HG03095 (cell line): Measurements from ENCODE around the gene FUS.

Experiments used
- ATAC-seq: cut with Tn5 transposase; IDR thresholded peaks from one replicate; pipeline ENCODE4 v1.9.1; 2021; ENCODE audit warnings: moderate library complexity; ENCODE audit not compliant: unreplicated experiment

Gene FUS

DNA sequence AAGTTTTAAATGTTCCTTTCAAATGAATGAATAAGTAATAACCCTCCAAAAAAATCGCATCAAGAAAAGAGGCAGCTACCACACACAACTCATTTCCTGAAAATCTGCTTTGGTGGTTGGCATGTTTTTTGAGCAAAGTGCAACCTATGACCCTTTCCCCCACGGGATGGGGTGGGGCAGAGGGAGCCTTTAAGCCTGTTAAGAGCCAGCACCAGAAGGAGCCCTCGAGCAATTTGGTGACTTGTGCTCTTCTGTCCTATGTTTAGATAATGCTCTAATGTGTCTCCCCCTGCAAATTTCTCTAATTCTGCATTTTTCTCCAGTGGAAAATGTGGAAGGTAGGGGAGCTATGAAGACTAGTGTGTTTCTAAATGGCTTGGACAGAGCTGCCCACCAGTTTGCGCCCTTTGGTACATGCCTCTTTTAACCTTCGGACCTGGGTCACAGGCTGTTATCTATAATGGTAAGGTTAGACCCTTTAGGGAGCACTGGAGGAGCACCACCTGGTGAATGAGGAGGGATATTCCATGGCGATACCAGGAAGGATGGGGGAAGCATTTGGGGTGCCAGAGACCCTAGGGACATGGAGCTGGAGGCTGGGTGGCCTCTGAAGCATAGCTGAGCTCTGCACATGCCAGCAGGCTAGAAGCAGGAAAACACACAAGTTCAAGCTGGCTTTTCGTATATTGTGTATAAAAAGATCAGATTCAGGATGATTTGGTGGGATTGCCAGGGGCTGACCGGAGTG lies 21.1 kb downstream of the FUS start:
- no peak for ATAC-seq

DNA sequence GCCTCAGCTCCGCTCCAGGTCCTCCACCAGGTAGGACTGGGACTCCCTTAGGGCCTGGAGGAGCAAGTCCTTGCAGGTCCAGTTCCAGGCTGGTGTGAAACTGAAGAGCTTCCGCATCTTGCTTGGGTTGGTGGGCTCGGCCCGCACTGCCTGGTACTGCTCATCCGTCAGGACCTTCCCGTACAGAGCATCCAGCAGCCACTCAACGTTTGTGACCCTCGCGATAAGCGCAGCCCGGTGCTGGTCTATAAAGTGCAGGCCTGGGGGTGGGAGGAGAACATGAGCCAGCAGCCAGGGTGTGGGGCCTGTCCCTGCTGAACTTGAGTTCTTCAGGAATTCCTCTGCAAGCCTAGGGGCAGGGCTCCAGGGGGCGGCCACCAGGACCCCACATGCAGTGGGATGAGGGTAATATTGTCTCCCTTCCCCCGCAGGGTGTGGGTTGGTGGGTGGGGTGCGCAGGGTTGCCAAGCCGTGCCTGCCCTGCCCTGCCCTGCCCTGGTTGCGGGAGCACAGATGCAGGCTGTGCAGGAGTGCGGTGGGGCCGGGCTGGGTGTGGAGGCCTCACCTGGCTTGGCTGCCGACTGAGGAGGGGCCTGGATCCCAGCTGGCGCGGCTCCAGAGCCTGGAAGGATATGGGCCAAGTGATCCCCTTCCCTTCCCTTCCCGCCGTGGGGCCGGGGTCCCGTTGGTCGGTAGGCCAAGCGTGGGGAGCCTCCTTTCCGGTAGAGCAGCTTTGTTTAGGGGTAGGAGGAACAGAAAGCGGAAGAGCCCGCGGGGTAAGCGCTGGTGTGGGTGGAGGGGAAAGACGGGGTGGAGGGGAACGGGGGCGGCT lies 21.9 kb downstream of the FUS start:
- ATAC-seq: peak; percentile 55

DNA sequence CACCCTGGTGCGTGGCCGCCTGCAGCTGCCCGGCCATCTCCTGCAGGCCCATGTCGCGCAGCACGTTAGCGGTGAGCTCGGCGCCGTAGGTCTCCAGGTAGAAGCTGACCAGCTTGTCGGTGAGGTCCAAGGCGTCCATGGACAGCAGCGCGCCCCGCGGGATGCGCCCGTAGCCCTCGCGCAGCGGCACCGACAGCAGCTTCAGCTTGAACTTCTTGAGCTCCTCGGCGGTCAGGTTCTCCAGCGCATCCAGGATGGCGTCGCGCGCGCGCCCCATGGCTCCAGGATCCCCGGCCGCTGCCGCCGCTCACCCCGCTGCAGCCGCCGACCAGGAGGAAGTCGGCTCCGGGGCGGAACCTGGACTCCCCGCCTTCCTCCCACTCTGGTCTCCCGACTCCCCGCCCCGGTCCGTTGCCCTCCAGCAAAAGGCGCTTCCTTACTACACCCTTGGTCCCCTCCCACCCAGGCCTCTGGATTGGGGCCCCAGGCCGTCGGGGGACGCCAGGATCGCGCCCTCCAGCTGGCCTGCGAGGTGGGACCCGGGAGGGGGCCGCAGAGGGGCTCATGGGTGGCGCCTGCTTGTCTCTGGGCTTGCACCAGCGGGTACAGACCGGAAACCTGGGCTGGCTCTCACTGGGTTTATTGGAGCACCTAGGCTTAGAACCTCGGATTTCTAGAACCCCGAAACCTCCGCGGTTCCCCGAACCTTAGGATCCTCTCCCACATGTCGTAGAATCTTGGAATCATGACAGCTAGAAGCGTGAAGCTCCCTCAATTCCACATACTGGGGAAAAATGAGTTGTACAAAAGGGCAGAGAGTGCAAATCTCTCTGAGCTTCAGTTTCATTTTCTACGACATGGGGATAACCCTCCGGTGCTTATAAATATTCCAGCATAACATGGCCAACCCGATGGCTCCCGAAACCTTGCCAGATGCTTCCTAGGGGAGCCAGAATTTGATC lies 22.8 kb downstream of the FUS start, which contains the start of gene PYCARD:
Gene PYCARD, minus strand, starts transcription at position 347 of the 962 bp plus-strand sequence. Its CDS starts 70 bp downstream, at position 277.
- ATAC-seq: peak; percentile 26

DNA sequence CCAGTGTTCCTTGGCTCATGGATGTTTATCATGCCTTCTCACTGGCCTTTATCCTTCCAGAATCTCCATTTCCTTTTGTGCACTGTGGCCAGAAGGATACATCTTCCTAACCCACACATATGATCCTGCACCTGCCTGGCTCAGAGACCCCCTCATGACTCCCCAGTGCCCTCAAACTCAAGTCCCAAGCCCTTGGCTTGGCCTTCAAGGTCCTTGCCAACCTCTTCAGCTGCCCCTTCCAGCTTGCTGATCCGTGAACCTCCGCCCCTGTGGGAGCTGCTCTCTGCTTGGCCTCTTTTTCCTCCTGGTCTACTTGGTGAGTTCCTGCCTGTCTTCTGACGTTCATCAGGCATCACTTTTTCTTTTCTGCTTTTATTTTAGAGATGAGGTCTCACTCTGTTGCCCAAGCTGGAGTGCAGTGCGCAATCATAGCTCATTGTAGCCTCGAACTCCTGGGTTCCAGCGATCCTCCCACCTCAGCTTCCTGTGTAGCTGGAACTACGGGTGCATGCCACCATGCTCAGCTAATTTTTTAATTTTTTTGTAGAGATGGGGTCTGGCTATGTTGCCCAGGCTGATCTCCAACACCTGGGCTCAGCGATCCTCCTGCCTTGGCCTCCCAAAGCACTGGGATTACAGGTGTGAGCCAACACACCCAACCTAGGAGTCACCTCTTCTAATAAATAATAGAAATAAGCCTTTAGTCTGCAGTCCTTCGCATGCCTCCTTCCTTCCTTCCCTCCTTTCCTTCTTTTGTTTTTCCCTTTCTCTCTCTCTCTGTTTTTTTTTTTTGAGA lies 25.1 kb downstream of the FUS start:
- ATAC-seq: no peak

DNA sequence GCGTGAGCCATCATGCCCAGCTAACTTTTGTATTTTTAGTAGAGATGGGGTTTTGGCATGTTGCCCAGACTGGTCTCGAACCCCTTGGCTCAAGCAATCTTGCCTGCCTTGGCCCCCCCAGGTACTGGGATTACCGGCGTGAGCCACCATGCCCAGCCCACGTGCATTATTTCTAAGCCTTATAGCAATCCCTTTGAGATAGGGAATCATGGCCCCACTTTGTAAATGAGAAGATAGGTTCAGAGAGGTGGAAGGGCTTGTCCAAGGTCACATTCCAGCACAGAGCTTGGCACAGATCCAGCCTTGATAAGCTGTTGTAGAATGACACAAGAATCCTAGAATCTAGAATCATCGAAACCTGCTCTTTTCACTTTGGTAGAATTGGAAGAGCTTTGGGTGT lies 26.8 kb downstream of the FUS start:
- no peak for ATAC-seq

DNA sequence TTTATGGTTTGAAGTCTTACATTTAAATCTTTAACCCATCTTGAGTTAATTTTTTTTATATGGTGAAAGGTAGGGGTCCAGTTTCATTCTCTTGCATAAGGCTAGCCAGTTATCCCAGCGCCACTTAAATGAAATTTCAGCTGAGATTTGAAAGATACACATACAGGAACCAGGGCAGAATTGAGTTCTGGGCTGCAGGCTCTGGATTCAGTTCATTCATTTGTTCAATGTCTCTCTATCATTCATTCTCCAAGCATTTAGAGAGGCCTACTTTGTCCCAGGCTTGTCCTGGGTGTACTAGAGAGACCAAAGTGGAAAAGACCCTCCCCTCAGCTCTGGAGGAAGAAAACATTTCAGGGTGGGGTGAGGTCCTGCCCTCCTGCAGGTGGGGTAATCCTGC lies 33.4 kb downstream of the FUS start:
- no peak for ATAC-seq

DNA sequence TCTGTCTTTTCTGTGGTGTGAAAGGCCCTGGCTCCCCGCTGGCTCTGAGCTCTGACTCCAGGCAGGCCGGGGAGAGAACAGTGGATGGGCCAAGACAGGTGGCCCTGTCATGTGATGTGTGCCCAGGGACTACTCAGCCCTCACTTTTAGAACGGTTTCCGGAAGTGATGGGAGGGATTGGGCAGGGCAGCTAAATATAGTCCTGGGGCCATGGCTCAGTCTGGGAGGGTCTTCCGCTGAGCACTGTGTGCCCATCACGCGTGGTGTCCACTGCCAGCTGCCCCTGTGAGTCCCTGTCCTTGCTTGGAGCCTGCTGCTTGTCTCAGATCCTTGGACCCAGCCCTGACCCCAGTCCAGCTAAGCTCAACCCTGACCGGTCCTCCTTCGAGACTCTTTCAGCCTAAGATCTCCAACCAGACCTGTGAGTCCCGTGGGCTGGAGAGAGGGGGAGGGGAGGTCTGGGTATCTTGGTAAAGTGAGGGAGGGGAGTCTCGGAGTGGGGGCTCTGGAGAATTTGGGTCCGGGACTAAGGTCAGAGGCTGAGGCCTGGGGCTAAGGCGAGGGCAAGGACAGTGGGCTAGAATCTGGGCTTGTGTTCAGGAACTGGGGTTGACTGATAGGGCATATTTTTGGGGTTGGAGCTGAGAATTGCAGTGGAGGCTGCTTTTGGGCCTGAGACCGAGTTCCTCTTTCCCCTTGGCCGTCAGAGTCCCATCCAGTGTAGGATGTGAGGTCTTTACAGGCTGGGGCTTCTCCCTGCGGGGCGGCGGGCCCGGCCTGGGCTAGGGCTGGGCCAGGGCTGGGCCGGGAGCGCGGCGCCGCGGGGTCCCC lies 34.2 kb downstream of the FUS start, which contains the start of gene TRIM72:
Gene TRIM72, plus strand, starts transcription at position 243 of the 831 bp plus-strand sequence. CDS start 620 bp downstream, outside the sequence.
- no peak for ATAC-seq

DNA sequence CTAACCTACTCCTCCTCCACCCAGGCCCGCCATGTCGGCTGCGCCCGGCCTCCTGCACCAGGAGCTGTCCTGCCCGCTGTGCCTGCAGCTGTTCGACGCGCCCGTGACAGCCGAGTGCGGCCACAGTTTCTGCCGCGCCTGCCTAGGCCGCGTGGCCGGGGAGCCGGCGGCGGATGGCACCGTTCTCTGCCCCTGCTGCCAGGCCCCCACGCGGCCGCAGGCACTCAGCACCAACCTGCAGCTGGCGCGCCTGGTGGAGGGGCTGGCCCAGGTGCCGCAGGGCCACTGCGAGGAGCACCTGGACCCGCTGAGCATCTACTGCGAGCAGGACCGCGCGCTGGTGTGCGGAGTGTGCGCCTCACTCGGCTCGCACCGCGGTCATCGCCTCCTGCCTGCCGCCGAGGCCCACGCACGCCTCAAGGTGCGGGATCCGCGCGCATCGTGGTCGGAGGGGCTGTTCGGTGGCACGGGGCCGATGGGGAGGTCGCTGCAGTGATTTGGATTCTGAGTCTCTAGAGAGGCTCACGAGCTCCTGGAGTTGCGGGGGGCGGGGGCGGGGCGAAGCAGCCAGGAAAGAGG lies 34.9 kb downstream of the FUS start:
- no peak for ATAC-seq

DNA sequence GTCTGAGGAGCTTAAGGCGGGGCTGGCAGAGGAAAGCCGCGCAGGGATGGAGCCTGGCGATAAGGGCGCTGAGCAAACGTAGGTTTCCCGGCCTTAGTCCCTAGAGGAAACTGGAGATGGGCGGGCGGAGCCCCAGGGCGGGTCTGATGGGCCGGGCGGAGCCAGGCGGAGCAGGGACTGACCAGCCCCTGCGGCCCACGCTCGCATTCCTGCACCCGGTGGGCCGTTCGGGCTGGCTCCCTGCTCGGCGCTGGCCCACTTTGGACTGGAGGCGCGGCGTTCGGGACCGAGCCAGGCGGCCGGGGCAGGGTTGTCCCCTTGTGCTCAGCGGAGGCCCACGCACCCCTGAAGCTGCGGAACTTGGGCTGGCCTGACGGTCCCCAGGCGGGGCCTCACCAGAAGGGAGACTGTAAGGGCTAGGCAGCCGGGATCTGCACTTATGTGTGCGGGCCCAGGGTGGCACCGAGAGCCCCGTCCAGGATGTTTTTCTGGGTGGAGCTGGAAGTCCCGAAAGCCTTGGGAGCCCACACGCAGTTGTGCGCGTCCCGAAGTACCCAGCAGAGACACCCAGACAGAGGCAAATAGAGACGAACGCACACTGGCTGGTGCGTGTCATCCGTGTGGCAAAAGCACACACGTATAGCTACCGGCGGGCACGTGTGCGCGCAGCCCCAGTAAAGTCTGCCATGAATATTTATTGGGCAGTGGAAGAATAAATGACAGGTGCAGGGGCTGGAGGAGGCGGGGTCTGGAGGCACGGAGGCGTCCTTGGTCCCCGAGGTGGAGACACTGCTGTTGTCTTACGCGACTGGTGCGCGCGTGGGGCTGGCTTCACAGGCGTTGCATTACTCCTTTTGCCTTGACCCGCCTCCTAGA lies 35.6 kb downstream of the FUS start:
- no peak for ATAC-seq

DNA sequence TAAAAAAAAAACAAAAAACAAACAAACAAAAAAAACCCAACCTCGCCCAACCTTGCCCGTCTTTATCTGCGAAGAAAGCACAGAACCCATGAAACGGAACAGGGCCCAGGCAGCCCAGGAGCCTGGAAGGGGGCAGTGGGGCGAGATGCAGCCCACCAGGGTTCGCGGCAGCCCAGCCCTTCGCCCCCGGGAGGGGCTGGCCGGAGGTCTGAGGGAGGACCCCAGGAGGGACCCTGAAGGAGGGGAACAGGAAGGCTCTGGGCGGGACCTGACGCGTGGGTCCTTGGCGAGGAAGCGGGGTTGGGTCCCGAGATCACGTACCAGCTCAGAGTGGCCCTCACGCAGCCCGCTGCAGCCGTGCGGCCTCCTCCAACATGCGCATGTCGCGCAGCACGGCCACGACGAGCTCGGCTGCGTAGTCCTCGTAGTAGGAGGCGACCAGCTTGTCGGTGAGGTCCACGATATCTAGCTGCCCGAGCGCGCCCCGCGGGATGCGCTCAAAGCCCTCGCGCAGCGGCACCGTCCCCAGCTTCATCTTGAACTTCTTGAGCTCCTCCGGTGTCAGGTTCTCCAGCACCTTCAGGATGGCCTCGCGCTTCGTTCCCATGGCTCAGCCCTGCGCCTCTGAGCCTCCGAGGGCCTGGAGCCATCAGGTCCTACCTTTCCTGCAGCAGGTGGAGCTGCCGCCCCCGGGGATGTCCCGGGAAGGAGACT lies 36.6 kb downstream of the FUS start, which contains the start of gene PYDC1:
Gene PYDC1, minus strand, starts transcription at position 714 of the 714 bp plus-strand sequence. Its CDS starts 107 bp downstream, at position 607.
- ATAC-seq: no peak

DNA sequence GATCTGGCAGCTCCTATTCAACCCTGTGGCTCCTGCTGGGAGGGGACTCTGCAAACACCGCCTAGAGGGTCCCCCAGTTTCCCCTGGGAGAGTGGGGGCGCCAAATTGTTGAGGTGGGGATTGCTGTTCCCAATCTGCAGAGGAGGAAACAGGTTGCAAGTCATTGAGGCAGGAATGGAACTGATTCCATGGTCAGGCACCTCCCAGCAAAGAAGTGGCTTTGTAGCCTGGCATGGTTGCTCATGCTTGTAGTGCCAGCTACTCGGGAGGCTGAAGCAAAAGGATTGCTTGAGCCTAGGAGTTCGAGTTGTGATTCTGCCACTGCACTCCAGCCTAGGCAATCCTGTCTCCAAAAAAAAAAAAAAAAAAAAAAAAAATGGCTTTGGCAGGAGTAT lies 37.2 kb downstream of the FUS start:
- no peak for ATAC-seq

DNA sequence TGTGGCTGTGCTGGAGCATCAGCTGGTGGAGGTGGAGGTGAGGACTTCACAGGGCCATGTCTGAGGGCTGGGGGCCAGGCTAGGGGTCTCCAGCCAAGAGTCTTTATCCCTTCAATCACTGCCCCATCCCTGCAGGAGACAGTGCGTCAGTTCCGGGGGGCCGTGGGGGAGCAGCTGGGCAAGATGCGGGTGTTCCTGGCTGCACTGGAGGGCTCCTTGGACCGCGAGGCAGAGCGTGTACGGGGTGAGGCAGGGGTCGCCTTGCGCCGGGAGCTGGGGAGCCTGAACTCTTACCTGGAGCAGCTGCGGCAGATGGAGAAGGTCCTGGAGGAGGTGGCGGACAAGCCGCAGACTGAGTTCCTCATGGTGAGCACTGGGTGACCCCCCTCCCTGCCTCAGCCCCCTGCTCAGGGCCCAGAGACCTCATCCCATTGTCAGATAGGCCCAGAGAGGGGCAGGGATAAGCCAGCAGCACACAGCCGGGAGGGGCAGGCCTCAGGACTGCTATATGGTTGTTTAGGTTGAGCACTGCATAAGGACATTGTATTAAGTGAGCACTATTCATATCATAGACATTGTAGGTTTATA lies 39.3 kb downstream of the FUS start:
- ATAC-seq: no peak

DNA sequence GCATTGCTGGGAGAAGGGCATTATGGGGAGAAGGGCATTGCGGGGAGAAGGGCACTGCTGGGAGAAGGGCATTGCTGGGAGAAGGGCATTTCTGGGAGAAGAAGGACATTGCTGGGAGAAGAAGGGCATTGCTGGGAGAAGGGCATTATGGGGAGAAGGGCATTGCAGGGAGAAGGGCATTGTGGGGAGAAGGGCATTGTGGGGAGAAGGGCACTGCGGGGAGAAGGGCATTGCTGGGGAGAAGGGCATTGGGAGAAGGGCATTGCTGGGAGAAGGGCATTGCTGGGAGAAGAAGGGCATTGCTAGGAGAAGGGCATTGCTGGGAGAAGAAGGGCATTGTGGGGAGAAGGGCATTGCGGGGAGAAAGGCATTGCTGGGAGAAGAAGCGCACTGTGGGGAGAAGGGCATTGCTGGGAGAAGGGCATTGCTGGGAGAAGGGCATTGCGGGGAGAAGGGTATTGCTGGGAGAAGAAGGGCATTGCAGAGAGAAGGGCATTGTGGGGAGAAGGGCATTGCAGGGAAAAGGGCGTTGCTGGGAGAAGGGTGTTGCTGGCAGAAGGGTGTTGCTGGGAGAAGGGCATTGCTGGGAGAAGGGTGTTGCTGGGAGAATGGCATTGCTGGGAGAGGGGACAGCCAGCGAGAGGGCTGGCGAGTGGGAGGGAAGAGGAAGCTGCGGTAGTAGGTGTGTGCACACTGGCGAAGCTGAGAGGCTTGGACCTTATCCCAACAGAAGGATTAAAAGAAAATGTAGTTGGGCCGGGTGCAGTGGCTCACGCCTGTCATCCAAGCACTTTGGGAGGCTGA lies 41.6 kb downstream of the FUS start:
- ATAC-seq: no peak

DNA sequence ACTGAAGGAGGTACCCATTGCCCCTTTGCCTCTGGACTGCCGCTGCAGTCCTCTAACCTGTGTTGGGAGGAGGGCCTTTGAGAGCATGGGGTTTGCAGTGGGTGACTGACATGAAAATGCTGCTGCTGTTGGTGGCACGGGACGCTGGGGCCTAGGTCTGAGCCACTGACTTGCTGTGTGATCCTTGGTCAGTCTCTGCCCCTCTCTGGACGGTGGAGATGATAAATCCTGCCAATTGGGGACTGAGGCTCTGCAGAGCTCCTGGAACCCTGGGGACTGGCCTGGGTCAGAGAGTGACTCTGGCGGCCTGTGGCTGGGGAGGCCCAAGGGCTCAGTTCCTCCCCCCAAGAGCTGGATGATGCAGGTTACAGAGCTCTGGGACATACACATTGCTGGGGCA lies 43.1 kb downstream of the FUS start:
- no peak for ATAC-seq

DNA sequence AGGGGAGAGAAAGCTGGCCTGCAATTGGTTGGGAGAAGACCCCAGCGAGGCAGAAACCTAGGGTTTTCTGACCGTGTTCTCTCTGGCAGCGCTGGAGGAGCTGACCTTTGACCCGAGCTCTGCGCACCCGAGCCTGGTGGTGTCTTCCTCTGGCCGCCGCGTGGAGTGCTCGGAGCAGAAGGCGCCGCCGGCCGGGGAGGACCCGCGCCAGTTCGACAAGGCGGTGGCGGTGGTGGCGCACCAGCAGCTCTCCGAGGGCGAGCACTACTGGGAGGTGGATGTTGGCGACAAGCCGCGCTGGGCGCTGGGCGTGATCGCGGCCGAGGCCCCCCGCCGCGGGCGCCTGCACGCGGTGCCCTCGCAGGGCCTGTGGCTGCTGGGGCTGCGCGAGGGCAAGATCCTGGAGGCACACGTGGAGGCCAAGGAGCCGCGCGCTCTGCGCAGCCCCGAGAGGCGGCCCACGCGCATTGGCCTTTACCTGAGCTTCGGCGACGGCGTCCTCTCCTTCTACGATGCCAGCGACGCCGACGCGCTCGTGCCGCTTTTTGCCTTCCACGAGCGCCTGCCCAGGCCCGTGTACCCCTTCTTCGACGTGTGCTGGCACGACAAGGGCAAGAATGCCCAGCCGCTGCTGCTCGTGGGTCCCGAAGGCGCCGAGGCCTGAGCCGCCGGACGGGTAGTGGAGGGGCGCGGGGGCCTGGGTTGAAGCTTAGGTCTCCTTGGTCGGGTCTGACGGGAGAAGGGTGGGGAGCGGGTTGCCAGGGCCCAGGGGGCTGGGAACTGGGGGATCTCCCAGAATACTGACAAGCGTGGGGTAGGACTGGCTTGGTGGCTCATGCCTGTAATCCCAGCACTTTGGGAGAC lies 44.4 kb downstream of the FUS start:
- ATAC-seq: no peak
